H1 (cell line): Measurements from ENCODE around the gene FAM8A1. TPM values are rescaled to one million over a fixed set of nuclear protein-coding genes. Genes with fewer than 3 reads are reported as not detected.

Source experiments
- CTCF ChIA-PET: fragments of 300-600 bp; sonication (Branson Sonifier 250); formaldehyde crosslinking; loops from one replicate; lab custom pipeline; 2021; ENCODE audit not compliant: partially characterized antibody; lab: Charles Lee
- POLR2A ChIA-PET: fragments of 300-600 bp; sonication (Branson Sonifier 250); formaldehyde crosslinking; loops from one replicate; lab custom pipeline; 2021; ENCODE audit warnings: inconsistent platforms; ENCODE audit not compliant: partially characterized antibody; lab: Charles Lee
- DNase-seq, 2 experiments: peaks; one replicate each; pipeline versions ENCODE4 v3.0.0 to v3.0.0-alpha.2; 2010 to 2022; ENCODE audit warnings: low spot score in 2 of 2, low read depth in 1 of 2, mixed read lengths in 1 of 2
- FAIRE-seq: peaks from 2 replicates; lab custom pipeline; 2011; peaks lifted over from hg19 to GRCh38; lab: Jason Lieb, UNC
- H2AFZ ChIP-seq: 2 replicates; pipeline ENCODE4 v1.8.1; 2012; ENCODE audit warnings: low read length, inconsistent platforms
- H2AK5ac ChIP-seq: 2 replicates; pipeline ENCODE4 v1.6.1; 2013; ENCODE audit warnings: low read depth, low read length
- H2BK120ac ChIP-seq: replicated peaks from 2 replicates; pipeline ENCODE3; 2013; ENCODE audit warnings: low read depth, low read length, inconsistent platforms
- H2BK12ac ChIP-seq: 2 replicates; pipeline ENCODE4 v1.6.1; 2013; ENCODE audit warnings: low read depth, low read length
- H2BK15ac ChIP-seq: 2 replicates; pipeline ENCODE4 v1.6.1; 2013; ENCODE audit warnings: low read length
- H2BK20ac ChIP-seq: 2 replicates; pipeline ENCODE4 v1.6.1; 2013; ENCODE audit warnings: low read length
- H2BK5ac ChIP-seq: 2 replicates; pipeline ENCODE4 v1.6.1; 2013; ENCODE audit warnings: low read depth, low read length
- H3K14ac ChIP-seq: 2 replicates; pipeline ENCODE4 v1.6.1; 2013; ENCODE audit warnings: inconsistent platforms; ENCODE audit not compliant: insufficient read length
- H3K18ac ChIP-seq: 2 replicates; pipeline ENCODE4 v1.6.1; 2013; ENCODE audit warnings: low read length; ENCODE audit errors: extremely low read depth
- H3K23ac ChIP-seq: 2 replicates; pipeline ENCODE4 v1.6.1; 2013; ENCODE audit warnings: inconsistent platforms; ENCODE audit not compliant: insufficient read length
- H3K23me2 ChIP-seq: 2 replicates; pipeline ENCODE4 v1.6.1; 2013; ENCODE audit warnings: low read depth, low read length
- H3K27ac ChIP-seq: 2 replicates; pipeline ENCODE4 v1.6.1; 2011; ENCODE audit warnings: low read depth, low read length, inconsistent platforms
- H3K27me3 ChIP-seq, 4 experiments: replicated peaks in 1 of 4; 1 replicate in 1 of 4; 2 replicates in 3 of 4; pipeline versions ENCODE4 v1.6.1 to v1.8.1; 2011 to 2013; ENCODE audit warnings: low read length in 3 of 4, mild to moderate bottlenecking in 3 of 4, inconsistent platforms in 2 of 4, mixed read lengths in 2 of 4, moderate library complexity in 1 of 4; ENCODE audit not compliant: control insufficient read depth in 3 of 4, insufficient read depth in 3 of 4; ENCODE audit errors: extremely low read depth in 1 of 4
- H3K36me3 ChIP-seq, 4 experiments: 2 replicates each; pipeline versions ENCODE4 v1.6.1 to v1.8.1; 2011 to 2013; ENCODE audit warnings: mild to moderate bottlenecking in 4 of 4, low read length in 3 of 4, moderate library complexity in 2 of 4, control low read depth in 1 of 4, inconsistent platforms in 1 of 4; ENCODE audit not compliant: insufficient read depth in 4 of 4, control insufficient read depth in 2 of 4
- H3K4ac ChIP-seq: replicated peaks from 2 replicates; pipeline ENCODE3; 2013; ENCODE audit warnings: low read length, low read depth, mixed read lengths, inconsistent platforms; ENCODE audit not compliant: insufficient read length
- H3K4me1 ChIP-seq, 4 experiments: replicated peaks in 1 of 4; 1 replicate in 1 of 4; 2 replicates in 3 of 4; pipeline versions ENCODE4 v1.6.1 to v1.8.1; 2011 to 2013; ENCODE audit warnings: low read length in 3 of 4, inconsistent platforms in 2 of 4, mixed read lengths in 1 of 4; ENCODE audit not compliant: insufficient read depth in 4 of 4, control insufficient read depth in 3 of 4
- H3K4me2 ChIP-seq, 2 experiments: 2 replicates each; pipeline versions ENCODE4 v1.6.1 to v1.8.1; 2011 to 2013; ENCODE audit warnings: low read depth in 2 of 2, low read length in 2 of 2, control low read depth in 1 of 2, inconsistent platforms in 1 of 2, mild to moderate bottlenecking in 1 of 2; ENCODE audit not compliant: insufficient read depth in 1 of 2
- H3K4me3 ChIP-seq, 4 experiments: fragments of 200-600, 300-600 bp in 1 of 4; sonication (generic), shearing (Covaris generic), sonication (Bioruptor Twin) in 1 of 4; 2 replicates each; pipeline versions ENCODE4 v1.5.1 to v1.8.1; 2011 to 2016; ENCODE audit warnings: low read length in 4 of 4, low read depth in 3 of 4, control low read depth in 2 of 4, inconsistent platforms in 2 of 4, mild to moderate bottlenecking in 2 of 4, mixed read lengths in 1 of 4, moderate library complexity in 1 of 4; ENCODE audit not compliant: insufficient read depth in 2 of 4; ENCODE audit errors: extremely low read depth in 1 of 4
- H3K56ac ChIP-seq: replicated peaks from 2 replicates; pipeline ENCODE3; 2013; ENCODE audit warnings: low read depth, mild to moderate bottlenecking, mixed read lengths, low read length, inconsistent platforms; ENCODE audit not compliant: insufficient read length
- H3K79me1 ChIP-seq: 2 replicates; pipeline ENCODE4 v1.6.1; 2013; ENCODE audit warnings: low read depth, low read length, control low read depth
- H3K79me2 ChIP-seq, 2 experiments: 2 replicates each; pipeline versions ENCODE4 v1.6.1 to v1.8.1; 2012 to 2013; ENCODE audit warnings: low read length in 2 of 2, mild to moderate bottlenecking in 2 of 2, inconsistent platforms in 1 of 2; ENCODE audit not compliant: insufficient read depth in 2 of 2, control insufficient read depth in 1 of 2
- H3K9ac ChIP-seq, 4 experiments: replicated peaks in 1 of 4; 1 replicate in 1 of 4; 2 replicates in 3 of 4; pipeline versions ENCODE4 v1.6.1 to v1.8.1; 2011 to 2013; ENCODE audit warnings: low read depth in 3 of 4, low read length in 3 of 4, control low read depth in 2 of 4, mild to moderate bottlenecking in 2 of 4, moderate library complexity in 2 of 4, inconsistent platforms in 1 of 4; ENCODE audit errors: extremely low read depth in 1 of 4
- H3K9me3 ChIP-seq, 2 experiments: 2 replicates each; pipeline versions ENCODE4 v1.6.1 to v1.8.1; 2012 to 2013; ENCODE audit warnings: mild to moderate bottlenecking in 2 of 2, moderate library complexity in 2 of 2, control low read depth in 1 of 2, inconsistent platforms in 1 of 2, low read depth in 1 of 2, low read length in 1 of 2, mixed read lengths in 1 of 2; ENCODE audit not compliant: insufficient read depth in 2 of 2
- H4K20me1 ChIP-seq, 2 experiments: replicated peaks in 1 of 2; 2 replicates each; pipeline versions ENCODE3 to v1.8.1; 2011 to 2013; ENCODE audit warnings: inconsistent platforms in 2 of 2, low read length in 2 of 2, mild to moderate bottlenecking in 1 of 2; ENCODE audit not compliant: insufficient read depth in 2 of 2, control insufficient read depth in 1 of 2
- H4K5ac ChIP-seq: 2 replicates; pipeline ENCODE4 v1.6.1; 2013; ENCODE audit warnings: low read length, low read depth, mixed read lengths, inconsistent platforms; ENCODE audit not compliant: insufficient read length
- H4K8ac ChIP-seq: 2 replicates; pipeline ENCODE4 v1.8.0; 2013; ENCODE audit warnings: mild to moderate bottlenecking, moderate library complexity, low read length, inconsistent platforms; ENCODE audit not compliant: insufficient read depth; ENCODE audit errors: extremely low read depth
- H4K91ac ChIP-seq: replicated peaks from 2 replicates; pipeline ENCODE3; 2013; ENCODE audit warnings: low read length, mixed read lengths, inconsistent platforms; ENCODE audit not compliant: insufficient read length
- ASH2L ChIP-seq: fragments of 200-600, 300-600 bp; sonication (generic); IDR thresholded peaks from one replicate; pipeline ENCODE4 v1.7.1; 2017; ENCODE audit warnings: low read length
- CTCF ChIP-seq, 3 experiments: IDR thresholded peaks; 1 replicate in 2 of 3; 2 replicates in 1 of 3; pipeline versions ENCODE4 v1.5.1 to v1.6.1; 2011; ENCODE audit warnings: low read length in 3 of 3, mild to moderate bottlenecking in 3 of 3, inconsistent platforms in 2 of 3, low read depth in 1 of 3, moderate library complexity in 1 of 3; ENCODE audit not compliant: insufficient read depth in 1 of 3; ENCODE audit errors: control extremely low read depth in 1 of 3
- JUND ChIP-seq: IDR thresholded peaks from 2 replicates; pipeline ENCODE4 v1.6.1; 2011; ENCODE audit warnings: mild to moderate bottlenecking, improper control_type of control experiment, low read length
- KDM5A ChIP-seq: fragments of 200-600 bp; IDR thresholded peaks from 2 replicates; pipeline ENCODE4 v1.7.1; 2012; ENCODE audit warnings: mild to moderate bottlenecking, low read length, inconsistent platforms, mixed read lengths
- POLR2AphosphoS5 ChIP-seq: IDR thresholded peaks from 2 replicates; pipeline ENCODE4 v1.6.1; 2011; ENCODE audit warnings: low read depth, low read length
- WGBS, 2 experiments: shearing (Covaris generic) in 1 of 2; methylation state at CpG; one replicate each; pipeline versions ENCODE4 v1.1.6 to v1.1.7; 2013 to 2015; ENCODE audit warnings: low lambda C conversion rate in 2 of 2, mixed read lengths in 2 of 2, inconsistent platforms in 1 of 2, low coverage in 1 of 2, missing lambda C conversion rate in 1 of 2; ENCODE audit not compliant: insufficient replicate concordance in 2 of 2, insufficient coverage in 1 of 2, insufficient read length in 1 of 2; ENCODE audit errors: extremely low coverage in 1 of 2, missing lambda C conversion rate in 1 of 2; 5-methylcytosine and 5-hydroxymethylcytosine counted together
- polyA plus RNA-seq, 7 experiments: library from polyadenylated mRNA; depleted of rRNA in 3 of 7; stranded (reverse) in 5 of 7; unstranded in 2 of 7; fragments of >200 nt in 5 of 7; fragments of 200-250 nt in 2 of 7; gene quantifications; 1 replicate in 5 of 7; 2 replicates in 1 of 7; 4 replicates in 1 of 7; pipeline versions ENCODE4 v1.2.1 to v1.2.3, GENCODE V29; 2011 to 2013; ENCODE audit warnings: missing spikeins in 2 of 7, mixed read lengths in 2 of 7
- total RNA-seq: library from RNA; stranded (reverse); fragmentation: NEBNext Ultra II Directional; extraction: Animal tissue kit (Norgen Biotek cat#: 25700); gene quantifications from 2 replicates; pipeline ENCODE4 v1.2.1, GENCODE V29; 2021

The FAM8A1 gene
- total and polyA plus RNA-seq, 2 of the 8 experiments (the other 6 are each of a cell fraction or from before 2014, with no cell fraction given) = 3.4 to 9.2 TPM

GRCh38 chr6:17640477-17640917 lies 40.4 kb downstream of the FAM8A1 start:
- CTCF ChIA-PET = interaction anchor here (0.5 to 4.0 kb wide), 3 partner anchors 12 to 26 kb away, joined by 3 to 12 read pairs (median 4); no protein-coding TSS in a partner anchor
- TF ChIP-seq JUND (no peak), ASH2L (no peak), CTCF (IDR thresholded peaks at IDR 0.05; ENCODE audit: control extremely low read depth in 1 of 3, insufficient read depth in 1 of 3, low read depth in 1 of 3, low read length in 3 of 3) (no peak), POLR2AphosphoS5 (no peak), KDM5A (no peak)

More at GRCh38 chr6:17640477-17640917, 40.4 kb downstream of the FAM8A1 start:
- no peak overlapping the region for H2BK20ac ChIP-seq
- H3K4me1 ChIP-seq = no peaks in the 10 kb centered on the region
- H4K91ac ChIP-seq = no peak overlapping the region
- no peaks in the 10 kb centered on the region for H3K79me1 ChIP-seq
- no peak overlapping the region for H2BK120ac ChIP-seq
- H3K18ac ChIP-seq = no peak overlapping the region
- H3K79me2 ChIP-seq = peaks cover 0 to 12% of the 10 kb centered on the region in 2 experiments; a peak in 1 of 4 replicates
- H2BK5ac ChIP-seq = no peak overlapping the region
- no peak overlapping the region for H3K56ac ChIP-seq
- no peak overlapping the region for H3K4ac ChIP-seq
- H3K23ac ChIP-seq = no peak overlapping the region
- H3K36me3 ChIP-seq = peaks cover 13 to 70% (median 58%) of the 10 kb centered on the region in 4 experiments
- H3K27me3 ChIP-seq = no peaks in the 10 kb centered on the region
- no peak overlapping the region for H3K9ac ChIP-seq
- H2AFZ ChIP-seq = no peak overlapping the region
- no peak overlapping the region for H2BK12ac ChIP-seq
- peaks cover 0 to 1% of the 10 kb centered on the region in 2 experiments for H4K20me1 ChIP-seq
- no peak overlapping the region for H3K4me2 ChIP-seq
- no peak overlapping the region for H3K14ac ChIP-seq
- H3K23me2 ChIP-seq = no peaks in the 10 kb centered on the region
- DNase-seq (no peak), FAIRE-seq (peak; percentile 7)
- POLR2A ChIA-PET = interaction anchor here (0.6 kb wide), 1 partner anchor 12 kb away, joined by 3 read pairs; no protein-coding TSS in a partner anchor
- no peak overlapping the region for H4K8ac ChIP-seq
- WGBS, 2 experiments = 92% methylated on average over 3 of the region's 3 CpGs; no CpG with 5 or more reads in 1 of the 2 experiments
- H3K4me3 ChIP-seq = no peak overlapping the region
- H3K27ac ChIP-seq = no peak overlapping the region
- H3K9me3 ChIP-seq = no peaks in the 10 kb centered on the region
- H4K5ac ChIP-seq = no peak overlapping the region
- H2AK5ac ChIP-seq = no peak overlapping the region
- H2BK15ac ChIP-seq = no peak overlapping the region
